Heart left ventricle (tissue), 13 donors: Measurements from ENCODE around the gene HOXC10.

Source experiments
- CTCF ChIP-seq, 12 donors: fragments of 200-600 bp; sonication (generic) in 4 of 12; IDR thresholded peaks; one replicate each; pipeline versions ENCODE4 v1.5.0 to v1.8.0; 2018 to 2022; ENCODE audit warnings: antibody characterized with exemption in 12 of 12, mild to moderate bottlenecking in 5 of 12
- POLR2A ChIP-seq, 2 donors: fragments of 450-650 bp; IDR thresholded peaks; one replicate each; pipeline ENCODE4 v1.6.1; 2017; ENCODE audit warnings: antibody characterized with exemption in 2 of 2, mild to moderate bottlenecking in 2 of 2, moderate library complexity in 2 of 2
- donor health status: ischemic (EF 13 %, LVEDD 7.1; RV severe dilation, severe dysfunction).
- donor health status: DM: no; HTN: yes; CAD: no.
- donor health status: DM: no; HTN: no; CAD: no.
- donor health status: ischemic (EF 25% LVEDD 6.9; RV normal size, moderate dysfunction).
- donor health status: ischemic (EF 25% LVEDD 5.7; RV mildly dilated, moderate dysfunction).
- donor health status: ischemic (EF 35%, LVEDD 5.7; RV mildly dilated, moderate dysfunction).
- donor health status: nonischemic (EF 11% LVEDD 7.7; RV severe dilation, severe dysfunction).
- donor health status: DM: yes; HTN: yes; CAD: no.
- donor health status: PGD.
- donor health status: ischemic (EF 29% LVEDD 5.4; RV normal size, mild dysfunction).
- donor health status: nonischemic (EF 23%, LVEDD 6.1; RV moderate dilation, normal function).

DNA sequence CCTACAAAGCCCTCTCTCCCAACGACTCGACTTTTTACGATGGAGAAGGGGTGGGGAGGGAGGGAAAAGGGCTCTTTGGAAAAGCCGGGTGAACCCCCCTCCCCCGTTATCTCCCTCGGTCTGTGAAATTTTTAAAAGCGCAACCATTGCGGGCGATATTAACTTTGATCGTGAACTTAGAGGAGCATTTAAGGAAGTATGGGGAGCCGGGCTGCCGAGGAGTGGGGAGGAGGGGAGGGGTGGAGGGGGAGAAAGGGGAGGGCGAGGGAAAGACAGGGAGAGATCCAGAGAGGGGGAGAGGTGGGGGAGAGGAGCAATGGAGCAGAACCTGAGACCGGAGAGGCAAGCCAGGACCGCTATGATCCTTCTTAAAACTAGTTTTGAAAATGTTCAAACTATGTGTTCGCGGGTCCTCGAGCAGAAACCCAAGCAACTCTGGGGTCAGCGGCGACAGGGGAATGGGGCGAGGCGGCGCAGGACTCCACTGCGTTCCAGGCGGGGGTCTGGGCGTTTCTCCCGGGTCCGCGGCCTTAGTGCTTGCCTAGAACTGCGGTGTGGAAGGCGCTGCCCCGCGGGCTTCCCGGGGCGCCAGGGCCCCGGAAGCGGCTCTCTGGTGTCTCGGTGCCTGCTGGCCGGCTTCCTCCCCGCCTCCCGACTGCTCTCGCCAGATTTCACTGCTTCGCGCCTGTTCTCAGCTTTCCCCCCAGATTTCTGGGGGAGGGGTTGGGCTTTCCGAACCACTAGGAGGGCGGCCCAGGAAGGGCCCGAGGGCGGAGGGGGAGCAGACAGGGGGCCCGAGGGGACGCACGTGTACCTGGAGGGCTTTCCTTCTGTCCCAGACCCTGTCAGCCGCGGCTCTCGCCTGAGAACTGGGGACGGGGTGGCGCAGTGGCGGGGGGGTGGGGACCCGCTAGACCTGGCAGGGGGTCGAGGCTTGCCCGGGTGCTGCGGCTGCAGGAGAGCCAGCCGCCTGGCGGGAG lies 10.6 kb upstream of the HOXC10 start, which contains the start of gene HOTAIR:
- TF ChIP-seq CTCF (IDR thresholded peaks at IDR 0.05) (no peak), POLR2A (IDR thresholded peaks at IDR 0.05) (no peak)
